ENCODE data around the gene TERB1. TPM values are rescaled to one million over a fixed set of nuclear protein-coding genes. Genes with fewer than 3 reads are reported as not detected.

The TERB1 gene
- total RNA-seq, 1 donor from 2014 or later, result not detected

- peak; percentile 52 for ATAC-seq
- no peak for DNase-seq (ENCODE audit: low spot score)
Observed at GRCh38 chr16:66751053-66751302, 50.4 kb downstream of the TERB1 start.

- DNase-seq (ENCODE audit: low spot score) (no peak), ATAC-seq (peak; percentile 1)
Observed at GRCh38 chr16:66750279-66751052, 50.9 kb downstream of the TERB1 start.

- ATAC-seq (no peak), DNase-seq (ENCODE audit: low spot score) (no peak)
Observed at GRCh38 chr16:66746682-66747081, 54.7 kb downstream of the TERB1 start.

GRCh38 chr16:66746048-66746447 lies 55.3 kb downstream of the TERB1 start:
- ATAC-seq, result no peak
- DNase-seq (ENCODE audit: low spot score), result no peak

- ATAC-seq (no peak), DNase-seq (ENCODE audit: low spot score) (no peak)
Observed at GRCh38 chr16:66741950-66742808, 59.2 kb downstream of the TERB1 start.

GRCh38 chr16:66741169-66741900 lies 60.0 kb downstream of the TERB1 start:
- DNase-seq (ENCODE audit: low spot score) (peak; percentile 87), ATAC-seq (peak; percentile 97)

- ATAC-seq (peak; percentile 39), DNase-seq (ENCODE audit: low spot score) (no peak)
Observed at GRCh38 chr16:66740533-66740932, 60.9 kb downstream of the TERB1 start.

- ATAC-seq, result peak; percentile 36
Observed at GRCh38 chr16:66740010-66740409, 61.4 kb downstream of the TERB1 start.

GRCh38 chr16:66735891-66736290 lies 65.5 kb downstream of the TERB1 start:
- DNase-seq (ENCODE audit: low spot score) (no peak), ATAC-seq (no peak)

More at GRCh38 chr16:66740010-66740409, 61.4 kb downstream of the TERB1 start:
- DNase-seq (ENCODE audit: low spot score), result no peak

GRCh38 chr16:66731101-66731500 lies 70.3 kb downstream of the TERB1 start:
- ATAC-seq (no peak), DNase-seq (ENCODE audit: low spot score) (no peak)

GRCh38 chr16:66728804-66729203 lies 72.6 kb downstream of the TERB1 start:
- DNase-seq (ENCODE audit: low spot score) (no peak), ATAC-seq (no peak)

- ATAC-seq, result peak; percentile 96
- no peak for DNase-seq (ENCODE audit: low spot score)
Observed at GRCh38 chr16:66728117-66728787, 73.1 kb downstream of the TERB1 start.

GRCh38 chr16:66720766-66721165 lies 80.6 kb downstream of the TERB1 start:
- DNase-seq (ENCODE audit: low spot score) (no peak), ATAC-seq (no peak)

- ATAC-seq (no peak), DNase-seq (ENCODE audit: low spot score) (no peak)
Observed at GRCh38 chr16:66719246-66719645, 82.1 kb downstream of the TERB1 start.

- ATAC-seq, result peak; percentile 11
- DNase-seq (ENCODE audit: low spot score), result no peak
Observed at GRCh38 chr16:66717776-66718175, 83.6 kb downstream of the TERB1 start.

- DNase-seq (ENCODE audit: low spot score) (no peak), ATAC-seq (peak; percentile 75)
Observed at GRCh38 chr16:66717112-66717675, 84.2 kb downstream of the TERB1 start.

- peak; percentile 33 for ATAC-seq
- DNase-seq (ENCODE audit: low spot score), result no peak
Observed at GRCh38 chr16:66714654-66715307, 86.6 kb downstream of the TERB1 start.

GRCh38 chr16:66714062-66714461 lies 87.3 kb downstream of the TERB1 start:
- DNase-seq (ENCODE audit: low spot score) (no peak), ATAC-seq (no peak)

- ATAC-seq (no peak), DNase-seq (ENCODE audit: low spot score) (no peak)
Observed at GRCh38 chr16:66713076-66713475, 88.3 kb downstream of the TERB1 start.

- ATAC-seq (no peak), DNase-seq (ENCODE audit: low spot score) (no peak)
Observed at GRCh38 chr16:66712512-66712911, 88.9 kb downstream of the TERB1 start.
